GM23338 (cell line): ENCODE measurements around the gene BTLA. TPM values are rescaled to one million over a fixed set of nuclear protein-coding genes. Genes with fewer than 3 reads are reported as not detected.

Source experiments
- ATAC-seq: fragments of 200-7000 bp; cut with Tn5 transposase; 3 replicates; pipeline ENCODE4 v1.9.1; 2020
- DNase-seq: peaks from one replicate; pipeline ENCODE4 v3.0.0-alpha.2; 2015; ENCODE audit warnings: low spot score
- H2AFZ ChIP-seq: fragments of 200-600 bp; sonication (generic); 2 replicates; pipeline ENCODE4 v1.8.0; 2016; ENCODE audit warnings: antibody characterized with exemption, mild to moderate bottlenecking, moderate library complexity
- H3F3A ChIP-seq: fragments of 200-600 bp; sonication (generic); replicated peaks from 2 replicates; pipeline ENCODE4 v1.8.0; 2017; ENCODE audit warnings: antibody characterized with exemption, mixed run types, low read depth
- H3K27ac ChIP-seq: fragments of 200-600 bp; sonication (generic); 2 replicates; pipeline ENCODE4 v1.6.1; 2016; ENCODE audit warnings: low read depth
- H3K27me3 ChIP-seq: fragments of 200-600 bp; sonication (generic); 2 replicates; pipeline ENCODE4 v1.8.0; 2016; ENCODE audit warnings: mild to moderate bottlenecking, mixed run types, moderate library complexity; ENCODE audit not compliant: insufficient read depth
- H3K36me3 ChIP-seq: fragments of 200-600 bp; sonication (generic); 2 replicates; pipeline ENCODE4 v1.8.0; 2016; ENCODE audit warnings: mild to moderate bottlenecking; ENCODE audit not compliant: insufficient read depth
- H3K4me1 ChIP-seq: fragments of 200-600 bp; sonication (generic); 2 replicates; pipeline ENCODE4 v1.8.0; 2016; ENCODE audit warnings: mild to moderate bottlenecking, moderate library complexity; ENCODE audit not compliant: insufficient read depth
- H3K4me2 ChIP-seq: fragments of 200-600 bp; sonication (generic); 2 replicates; pipeline ENCODE4 v1.7.1; 2017; ENCODE audit warnings: mixed run types
- H3K4me3 ChIP-seq: fragments of 200-600 bp; sonication (generic); 2 replicates; pipeline ENCODE4 v1.6.1; 2016; ENCODE audit warnings: mixed run types
- H3K79me2 ChIP-seq: fragments of 200-600 bp; sonication (generic); replicated peaks from 2 replicates; pipeline ENCODE4 v1.8.0; 2017; ENCODE audit warnings: mild to moderate bottlenecking; ENCODE audit not compliant: insufficient read depth
- H3K9me2 ChIP-seq: fragments of 200-600 bp; sonication (generic); 2 replicates; pipeline ENCODE4 v1.8.0; 2017; ENCODE audit not compliant: insufficient read depth
- H4K20me1 ChIP-seq: fragments of 200-600 bp; sonication (generic); replicated peaks from 2 replicates; pipeline ENCODE4 v1.8.0; 2017; ENCODE audit warnings: mild to moderate bottlenecking; ENCODE audit not compliant: insufficient read depth
- H3K27ac Mint-ChIP-seq: 2 replicates; pipeline ENCODE4 v1.8.0; 2020; ENCODE audit warnings: inconsistent platforms, mild to moderate bottlenecking, moderate library complexity, mixed read lengths
- H3K27me3 Mint-ChIP-seq: 3 replicates; pipeline ENCODE4 v1.8.0; 2022; ENCODE audit warnings: low read depth, mild to moderate bottlenecking, moderate library complexity, mixed read lengths, inconsistent platforms; ENCODE audit not compliant: insufficient read depth, poor library complexity
- H3K36me3 Mint-ChIP-seq: 3 replicates; pipeline ENCODE4 v1.8.0; 2021; ENCODE audit warnings: low read depth, mild to moderate bottlenecking, inconsistent platforms, moderate library complexity, mixed read lengths
- H3K4me1 Mint-ChIP-seq: 3 replicates; pipeline ENCODE4 v1.8.0; 2020; ENCODE audit warnings: mild to moderate bottlenecking, inconsistent platforms, mixed read lengths
- H3K4me3 Mint-ChIP-seq: 3 replicates; pipeline ENCODE4 v1.8.0; 2021; ENCODE audit warnings: moderate library complexity, mild to moderate bottlenecking, inconsistent platforms, mixed read lengths
- H3K9me3 Mint-ChIP-seq: 3 replicates; pipeline ENCODE4 v1.8.0; 2020; ENCODE audit warnings: moderate library complexity, mild to moderate bottlenecking, inconsistent platforms, mixed read lengths
- CREB1 ChIP-seq: fragments of 250-450 bp; sonication (Bioruptor Pico); IDR thresholded peaks from 2 replicates; pipeline ENCODE4 v1.5.0; 2020; ENCODE audit warnings: low read depth, mild to moderate bottlenecking, moderate library complexity
- ETS1 ChIP-seq: IDR thresholded peaks from 2 replicates; pipeline ENCODE4 v1.6.1; 2016; ENCODE audit warnings: antibody characterized with exemption
- EZH2 ChIP-seq: fragments of 200-600 bp; sonication (generic); IDR thresholded peaks from one replicate; pipeline ENCODE4 v1.8.0; 2017; ENCODE audit warnings: antibody characterized with exemption, mild to moderate bottlenecking, low read depth; ENCODE audit not compliant: unreplicated experiment
- EZH2phosphoT487 ChIP-seq: fragments of 200-600 bp; sonication (generic); IDR thresholded peaks from one replicate; pipeline ENCODE4 v1.8.1; 2018; ENCODE audit warnings: antibody characterized with exemption; ENCODE audit not compliant: unreplicated experiment
- JUNB ChIP-seq: IDR thresholded peaks from one replicate; pipeline ENCODE4 v1.6.1; 2016; ENCODE audit warnings: antibody characterized with exemption; ENCODE audit not compliant: unreplicated experiment
- NANOG ChIP-seq: IDR thresholded peaks from 2 replicates; pipeline ENCODE4 v1.6.1; 2016; ENCODE audit warnings: antibody characterized with exemption, borderline replicate concordance
- POLR2AphosphoS5 ChIP-seq: IDR thresholded peaks from 2 replicates; pipeline ENCODE4 v1.6.1; 2016; ENCODE audit warnings: antibody characterized with exemption, low read depth
- STAT1 ChIP-seq: IDR thresholded peaks from one replicate; pipeline ENCODE4 v1.6.1; 2016; ENCODE audit warnings: antibody characterized with exemption; ENCODE audit not compliant: unreplicated experiment
- ZNF114 ChIP-seq: fragments of 250-450 bp; sonication (Bioruptor Pico); IDR thresholded peaks from 2 replicates; pipeline ENCODE4 v1.5.0; 2020; ENCODE audit warnings: mild to moderate bottlenecking, moderate library complexity
- ZNF331 ChIP-seq: fragments of 250-450 bp; sonication (Bioruptor Pico); IDR thresholded peaks from 2 replicates; pipeline ENCODE4 v1.5.0; 2020; ENCODE audit warnings: low read depth, mild to moderate bottlenecking, moderate library complexity
- ZNF462 ChIP-seq: fragments of 250-450 bp; sonication (Bioruptor Pico); IDR thresholded peaks from 2 replicates; pipeline ENCODE4 v1.5.0; 2020; ENCODE audit warnings: mild to moderate bottlenecking, moderate library complexity
- polyA plus RNA-seq: library from polyadenylated mRNA; unstranded; fragments of >200 nt; fragmentation: Nextera tagmentation; extraction: Ambion mirVana; gene quantifications from 2 replicates; pipeline ENCODE4 v1.2.1, GENCODE V29; 2016
- total RNA-seq: library from RNA; depleted of rRNA; stranded (reverse); fragments of >200 nt; shearing (Covaris generic); gene quantifications from 2 replicates; pipeline ENCODE4 v1.2.3, GENCODE V29; 2014
- TF ChIP-seq, protein P1 (sequence below), 2 experiments: fragments of 200-600 bp in 1 of 2; sonication (generic) in 1 of 2; conservative IDR thresholded peaks; 2 replicates each; pipeline versions ENCODE4 v1.5.1 to v1.6.1; 2016 to 2017; ENCODE audit warnings: antibody characterized with exemption in 2 of 2, low read depth in 2 of 2, mild to moderate bottlenecking in 2 of 2, moderate library complexity in 1 of 2
- TF ChIP-seq, protein P2 (sequence below): IDR thresholded peaks from one replicate; pipeline ENCODE4 v1.6.1; 2018; ENCODE audit warnings: antibody characterized with exemption; ENCODE audit not compliant: unreplicated experiment

BTLA gene
- total and polyA plus RNA-seq, 2 experiments from 2014 or later, result 0.44 TPM; not detected in 1

- no peak for ATAC-seq
- Histone ChIP-seq H3K4me3 (no peak overlapping the region), H3K27ac (no peak overlapping the region)
Observed at GRCh38 chr3:112504123-112504522, 4.9 kb upstream of the BTLA start.

More at GRCh38 chr3:112504123-112504522, 4.9 kb upstream of the BTLA start:
- H3K4me1 Mint-ChIP-seq, result no peaks in the 10 kb centered on the region; the same call in 2 of the 3 replicates
- Histone ChIP-seq H3K27me3 (no peaks in the 10 kb centered on the region), H3K36me3 (no peaks in the 10 kb centered on the region), H2AFZ (no peak overlapping the region), H3F3A (no peaks in the 10 kb centered on the region), H3K79me2 (no peaks in the 10 kb centered on the region), H3K9me2 (no peaks in the 10 kb centered on the region), H3K4me2 (no peak overlapping the region), H4K20me1 (no peaks in the 10 kb centered on the region), H3K4me1 (no peaks in the 10 kb centered on the region)
- peaks cover 10% of the 10 kb centered on the region; the same call in 1 of the 3 replicates for H3K36me3 Mint-ChIP-seq
- H3K4me3 Mint-ChIP-seq, result no peak overlapping the region
- H3K27ac Mint-ChIP-seq, result no peak overlapping the region
- no peak for DNase-seq
- no peak for TF ChIP-seq STAT1
- TF ChIP-seq EZH2, result no peak
- no peak for TF ChIP-seq ETS1
- no peak for TF ChIP-seq CREB1 (CRISPR knock-in tag)
- no peak for TF ChIP-seq EZH2phosphoT487
- TF ChIP-seq, protein P1, sequence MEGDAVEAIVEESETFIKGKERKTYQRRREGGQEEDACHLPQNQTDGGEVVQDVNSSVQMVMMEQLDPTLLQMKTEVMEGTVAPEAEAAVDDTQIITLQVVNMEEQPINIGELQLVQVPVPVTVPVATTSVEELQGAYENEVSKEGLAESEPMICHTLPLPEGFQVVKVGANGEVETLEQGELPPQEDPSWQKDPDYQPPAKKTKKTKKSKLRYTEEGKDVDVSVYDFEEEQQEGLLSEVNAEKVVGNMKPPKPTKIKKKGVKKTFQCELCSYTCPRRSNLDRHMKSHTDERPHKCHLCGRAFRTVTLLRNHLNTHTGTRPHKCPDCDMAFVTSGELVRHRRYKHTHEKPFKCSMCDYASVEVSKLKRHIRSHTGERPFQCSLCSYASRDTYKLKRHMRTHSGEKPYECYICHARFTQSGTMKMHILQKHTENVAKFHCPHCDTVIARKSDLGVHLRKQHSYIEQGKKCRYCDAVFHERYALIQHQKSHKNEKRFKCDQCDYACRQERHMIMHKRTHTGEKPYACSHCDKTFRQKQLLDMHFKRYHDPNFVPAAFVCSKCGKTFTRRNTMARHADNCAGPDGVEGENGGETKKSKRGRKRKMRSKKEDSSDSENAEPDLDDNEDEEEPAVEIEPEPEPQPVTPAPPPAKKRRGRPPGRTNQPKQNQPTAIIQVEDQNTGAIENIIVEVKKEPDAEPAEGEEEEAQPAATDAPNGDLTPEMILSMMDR (conservative IDR thresholded peaks at IDR 0.05; ENCODE audit: low read depth in 2 of 2), result no peak
- TF ChIP-seq NANOG, result no peak
- no peak for TF ChIP-seq POLR2AphosphoS5
- no peak for TF ChIP-seq ZNF114 (CRISPR knock-in tag)
- TF ChIP-seq, protein P2, sequence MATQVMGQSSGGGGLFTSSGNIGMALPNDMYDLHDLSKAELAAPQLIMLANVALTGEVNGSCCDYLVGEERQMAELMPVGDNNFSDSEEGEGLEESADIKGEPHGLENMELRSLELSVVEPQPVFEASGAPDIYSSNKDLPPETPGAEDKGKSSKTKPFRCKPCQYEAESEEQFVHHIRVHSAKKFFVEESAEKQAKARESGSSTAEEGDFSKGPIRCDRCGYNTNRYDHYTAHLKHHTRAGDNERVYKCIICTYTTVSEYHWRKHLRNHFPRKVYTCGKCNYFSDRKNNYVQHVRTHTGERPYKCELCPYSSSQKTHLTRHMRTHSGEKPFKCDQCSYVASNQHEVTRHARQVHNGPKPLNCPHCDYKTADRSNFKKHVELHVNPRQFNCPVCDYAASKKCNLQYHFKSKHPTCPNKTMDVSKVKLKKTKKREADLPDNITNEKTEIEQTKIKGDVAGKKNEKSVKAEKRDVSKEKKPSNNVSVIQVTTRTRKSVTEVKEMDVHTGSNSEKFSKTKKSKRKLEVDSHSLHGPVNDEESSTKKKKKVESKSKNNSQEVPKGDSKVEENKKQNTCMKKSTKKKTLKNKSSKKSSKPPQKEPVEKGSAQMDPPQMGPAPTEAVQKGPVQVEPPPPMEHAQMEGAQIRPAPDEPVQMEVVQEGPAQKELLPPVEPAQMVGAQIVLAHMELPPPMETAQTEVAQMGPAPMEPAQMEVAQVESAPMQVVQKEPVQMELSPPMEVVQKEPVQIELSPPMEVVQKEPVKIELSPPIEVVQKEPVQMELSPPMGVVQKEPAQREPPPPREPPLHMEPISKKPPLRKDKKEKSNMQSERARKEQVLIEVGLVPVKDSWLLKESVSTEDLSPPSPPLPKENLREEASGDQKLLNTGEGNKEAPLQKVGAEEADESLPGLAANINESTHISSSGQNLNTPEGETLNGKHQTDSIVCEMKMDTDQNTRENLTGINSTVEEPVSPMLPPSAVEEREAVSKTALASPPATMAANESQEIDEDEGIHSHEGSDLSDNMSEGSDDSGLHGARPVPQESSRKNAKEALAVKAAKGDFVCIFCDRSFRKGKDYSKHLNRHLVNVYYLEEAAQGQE, result no peak
- no peak for TF ChIP-seq JUNB
- no peak for TF ChIP-seq ZNF462 (CRISPR knock-in tag)
- TF ChIP-seq ZNF331 (CRISPR knock-in tag), result no peak
- no peaks in the 10 kb centered on the region for H3K27me3 Mint-ChIP-seq
- peaks cover 12% of the 10 kb centered on the region; the same call in 1 of the 3 replicates for H3K9me3 Mint-ChIP-seq
